SK-N-SH treated with all-trans-retinoic acid at 6 μM for 48 hours (cell line): ENCODE measurements around the gene CTIF.

Experiments used
- ATAC-seq: fragments of 200-7000 bp; cut with Tn5 transposase; 3 replicates; pipeline ENCODE4 v1.9.1; 2020; ENCODE audit warnings: mild to moderate bottlenecking, moderate library complexity
- ARNTL ChIP-seq: fragments of 450-650 bp; formaldehyde crosslinking; IDR thresholded peaks from 2 replicates; pipeline ENCODE4 v1.5.0; 2020; ENCODE audit warnings: low read depth, mild to moderate bottlenecking, moderate library complexity, borderline replicate concordance
- BACH2 ChIP-seq: fragments of 250-450 bp; sonication (Bioruptor Pico); IDR thresholded peaks from 2 replicates; pipeline ENCODE4 v1.9.0; 2021; ENCODE audit warnings: mild to moderate bottlenecking, borderline replicate concordance
- CREB5 ChIP-seq: fragments of 250-450 bp; sonication (Bioruptor Pico); IDR thresholded peaks from 2 replicates; pipeline ENCODE4 v1.5.1; 2020; ENCODE audit warnings: low read depth, mild to moderate bottlenecking, moderate library complexity
- CSDC2 ChIP-seq: fragments of 250-450 bp; sonication (Bioruptor Pico); IDR thresholded peaks from 2 replicates; pipeline ENCODE4 v1.5.0; 2020; ENCODE audit warnings: mild to moderate bottlenecking, moderate library complexity
- CSRNP3 ChIP-seq: fragments of 250-450 bp; sonication (Bioruptor Pico); IDR thresholded peaks from 2 replicates; pipeline ENCODE4 v1.5.1; 2021; ENCODE audit warnings: mild to moderate bottlenecking, moderate library complexity
- ESRRG ChIP-seq: fragments of 250-450 bp; sonication (Bioruptor Pico); IDR thresholded peaks from 2 replicates; pipeline ENCODE4 v1.6.1; 2021; ENCODE audit warnings: mild to moderate bottlenecking
- GLIS3 ChIP-seq: fragments of 250-450 bp; sonication (Bioruptor Pico); IDR thresholded peaks from 2 replicates; pipeline ENCODE4 v1.5.0; 2020; ENCODE audit warnings: mild to moderate bottlenecking, moderate library complexity
- ISL1 ChIP-seq: fragments of 250-450 bp; sonication (Bioruptor Pico); IDR thresholded peaks from 2 replicates; pipeline ENCODE4 v2.1.2; 2022; ENCODE audit warnings: mild to moderate bottlenecking, moderate library complexity
- OSR1 ChIP-seq: fragments of 250-450 bp; sonication (Bioruptor Pico); IDR thresholded peaks from 2 replicates; pipeline ENCODE4 v1.8.0; 2022; ENCODE audit warnings: moderate library complexity, mild to moderate bottlenecking, inconsistent platforms
- PATZ1 ChIP-seq: fragments of 250-450 bp; sonication (Bioruptor Pico); IDR thresholded peaks from 2 replicates; pipeline ENCODE4 v1.8.0; 2020; ENCODE audit warnings: mild to moderate bottlenecking, moderate library complexity, borderline replicate concordance
- POU6F1 ChIP-seq: fragments of 250-450 bp; sonication (Bioruptor Pico); IDR thresholded peaks from 2 replicates; pipeline ENCODE4 v1.8.0; 2021; ENCODE audit warnings: low read depth, mild to moderate bottlenecking, moderate library complexity, borderline replicate concordance
- PPARA ChIP-seq: fragments of 250-450 bp; sonication (Bioruptor Pico); IDR thresholded peaks from 2 replicates; pipeline ENCODE4 v1.5.0; 2020; ENCODE audit warnings: mild to moderate bottlenecking, borderline replicate concordance
- RARB ChIP-seq: fragments of 250-450 bp; sonication (Bioruptor Pico); IDR thresholded peaks from 2 replicates; pipeline ENCODE4 v1.8.0; 2021; ENCODE audit warnings: mild to moderate bottlenecking, moderate library complexity
- SNAI2 ChIP-seq: fragments of 250-450 bp; sonication (Bioruptor Pico); IDR thresholded peaks from 2 replicates; pipeline ENCODE4 v1.5.0; 2020; ENCODE audit warnings: mild to moderate bottlenecking, moderate library complexity
- TCF4 ChIP-seq: fragments of 250-450 bp; sonication (Bioruptor Pico); IDR thresholded peaks from 2 replicates; pipeline ENCODE4 v1.8.0; 2021; ENCODE audit warnings: mild to moderate bottlenecking, moderate library complexity, borderline replicate concordance
- TOX ChIP-seq: fragments of 250-450 bp; sonication (Bioruptor Pico); IDR thresholded peaks from 2 replicates; pipeline ENCODE4 v1.8.0; 2021; ENCODE audit warnings: mild to moderate bottlenecking, moderate library complexity, borderline replicate concordance
- TSHZ2 ChIP-seq: fragments of 250-450 bp; sonication (Bioruptor Pico); IDR thresholded peaks from 2 replicates; pipeline ENCODE4 v1.5.0; 2020; ENCODE audit warnings: mild to moderate bottlenecking, moderate library complexity
- ZC3H10 ChIP-seq: fragments of 250-450 bp; sonication (Bioruptor Pico); IDR thresholded peaks from 2 replicates; pipeline ENCODE4 v1.5.1; 2021; ENCODE audit warnings: mild to moderate bottlenecking, moderate library complexity
- ZFP3 ChIP-seq: fragments of 250-450 bp; sonication (Bioruptor Pico); IDR thresholded peaks from 2 replicates; pipeline ENCODE4 v1.5.0; 2020; ENCODE audit warnings: mild to moderate bottlenecking, moderate library complexity
- ZFP30 ChIP-seq: fragments of 450-650 bp; formaldehyde crosslinking; IDR thresholded peaks from 2 replicates; pipeline ENCODE4 v1.5.0; 2022; ENCODE audit warnings: mild to moderate bottlenecking, moderate library complexity
- ZNF565 ChIP-seq: fragments of 450-650 bp; formaldehyde crosslinking; conservative IDR thresholded peaks from 2 replicates; pipeline ENCODE4 v1.5.0; 2020; ENCODE audit warnings: low read depth, mild to moderate bottlenecking, moderate library complexity
- ZNF70 ChIP-seq: fragments of 450-650 bp; formaldehyde crosslinking; IDR thresholded peaks from 2 replicates; pipeline ENCODE4 v1.5.0; 2020; ENCODE audit warnings: mild to moderate bottlenecking, moderate library complexity
- ZNF8 ChIP-seq: fragments of 450-650 bp; formaldehyde crosslinking; IDR thresholded peaks from 2 replicates; pipeline ENCODE4 v1.5.0; 2020; ENCODE audit warnings: mild to moderate bottlenecking, moderate library complexity

Gene CTIF

GRCh38 chr18:48597110-48597509, 58.3 kb downstream of the CTIF start:
- TF ChIP-seq PATZ1 (CRISPR knock-in tag) (no peak), TCF4 (CRISPR knock-in tag) (no peak), SNAI2 (CRISPR knock-in tag) (no peak), ESRRG (CRISPR knock-in tag) (no peak), ZNF70 (CRISPR knock-in tag) (no peak), ISL1 (no peak), ZNF8 (no peak), RARB (CRISPR knock-in tag) (no peak), BACH2 (no peak), OSR1 (no peak), ZNF565 (CRISPR knock-in tag) (no peak), CSDC2 (no peak), CREB5 (CRISPR knock-in tag) (no peak), ZFP30 (CRISPR knock-in tag) (no peak), POU6F1 (CRISPR knock-in tag) (no peak), ARNTL (CRISPR knock-in tag) (no peak)

GRCh38 chr18:48597671-48598070, 58.8 kb downstream of the CTIF start:
- TF ChIP-seq PPARA (CRISPR knock-in tag), result no peak
- TF ChIP-seq ZNF565 (CRISPR knock-in tag), result no peak
- no peak for TF ChIP-seq ZFP30 (CRISPR knock-in tag)
- no peak for TF ChIP-seq TSHZ2 (CRISPR knock-in tag)
- no peak for TF ChIP-seq GLIS3
- no peak for TF ChIP-seq ZC3H10 (CRISPR knock-in tag)
- TF ChIP-seq ARNTL (CRISPR knock-in tag), result no peak
- no peak for TF ChIP-seq ESRRG (CRISPR knock-in tag)
- no peak for TF ChIP-seq POU6F1 (CRISPR knock-in tag)
- no peak for TF ChIP-seq SNAI2 (CRISPR knock-in tag)
- no peak for TF ChIP-seq CSRNP3 (CRISPR knock-in tag)
- TF ChIP-seq OSR1, result no peak
- TF ChIP-seq ZFP3 (CRISPR knock-in tag), result no peak
- TF ChIP-seq ZNF8, result no peak
- no peak for TF ChIP-seq TOX
- no peak for ATAC-seq

More at GRCh38 chr18:48597110-48597509, 58.3 kb downstream of the CTIF start:
- no peak for ATAC-seq
